Measurements from ENCODE around the gene KLHDC8A. TPM values are rescaled to one million over a fixed set of nuclear protein-coding genes. Genes with fewer than 3 reads are reported as not detected.

Gene KLHDC8A
- total and polyA plus RNA-seq, 2 of the 13 experiments (the other 11 are each of a cell fraction or from before 2014, with no cell fraction given) = not detected

DNA sequence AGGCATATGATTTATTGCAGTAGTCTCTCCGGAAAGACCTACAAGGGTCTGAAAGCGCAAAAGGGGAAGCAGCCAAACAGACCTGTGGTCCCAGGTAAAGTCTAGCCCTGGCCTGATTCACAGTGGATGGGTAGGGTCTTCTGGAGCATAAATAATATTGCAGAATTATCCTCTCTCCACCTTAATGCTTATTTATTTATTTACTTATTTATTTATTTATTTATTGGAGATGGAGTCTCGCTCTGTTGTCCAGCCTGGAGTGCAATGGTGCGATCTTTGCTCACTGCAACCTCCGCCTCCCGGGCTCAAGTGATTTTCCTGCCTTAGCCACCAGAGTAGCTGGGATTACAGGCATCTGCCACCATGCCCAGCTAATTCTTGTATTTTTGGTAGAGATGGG, 11.8 kb upstream of the KLHDC8A start:
- H3K4me1 ChIP-seq (ENCODE audit: insufficient read depth, low read length) = 0 out of 2 replicates have a peak, but pooled peaks cover 8% of the 10 kb centered on the region
- no peak overlapping the region for H3K4me3 ChIP-seq (replicated peaks in 1 of 3; ENCODE audit: insufficient read depth in 1 of 3, low read depth in 2 of 3, low read length in 3 of 3)
- CTCF ChIA-PET (ENCODE audit: low intra/inter-chr PET ratio, low total read pairs) = no interaction called here
- in situ Hi-C loops (cut with HindIII; ENCODE audit: extremely low pct_ligation_motif_present, low pct_unique_long_range_greater_than_20kb) (no loop called here), intact Hi-C loops (cut with micrococcal nuclease; ENCODE audit: unreplicated experiment) (no loop called here)
- H3K27me3 ChIP-seq (ENCODE audit: control insufficient read depth in 1 of 2, insufficient read depth in 2 of 2, low read length in 2 of 2) = peaks cover 1 to 22% of the 10 kb centered on the region in 2 experiments; a peak in 3 of 5 replicates
- H2AFZ ChIP-seq (ENCODE audit: low read length) = no peak overlapping the region
- no peaks in the 10 kb centered on the region for H3K79me2 ChIP-seq (ENCODE audit: insufficient read depth, low read length)
- POLR2A ChIA-PET = no interaction called here
- no peaks in the 10 kb centered on the region for H4K20me1 ChIP-seq (ENCODE audit: insufficient read depth, low read length)
- ATAC-seq (no peak), FAIRE-seq (no peak), DNase-seq (ENCODE audit: low spot score) (no peak)
- no peaks in the 10 kb centered on the region for H3K9me3 ChIP-seq (ENCODE audit: low read length)
- no peak overlapping the region for H3K4me2 ChIP-seq (ENCODE audit: low read depth, low read length)
- BruUV-seq (replicated peaks) = no TSS peak
- 63% methylated on average over 6 of the region's 6 CpGs for WGBS (ENCODE audit: low lambda C conversion rate)
- no peaks in the 10 kb centered on the region for H3K36me3 ChIP-seq (replicated peaks in 1 of 2; ENCODE audit: control insufficient read depth in 1 of 2, insufficient read depth in 2 of 2, low read length in 2 of 2)
- H3K9ac ChIP-seq (ENCODE audit: insufficient read depth, low read depth, low read length) = no peak overlapping the region
- no peak overlapping the region for H3K27ac ChIP-seq (ENCODE audit: extremely low read length, insufficient read depth, low read length)
- TF ChIP-seq STAG1 (CRISPR knock-in tag; IDR thresholded peaks at IDR 0.05) (no peak), ZNF350 (CRISPR knock-in tag; IDR thresholded peaks at IDR 0.05; ENCODE audit: borderline replicate concordance, low read depth) (no peak), TEAD3 (CRISPR knock-in tag; optimal IDR thresholded peaks at IDR 0.05; ENCODE audit: borderline replicate concordance) (no peak), PAF1 (CRISPR knock-in tag; IDR thresholded peaks at IDR 0.05) (no peak), NCOA2 (CRISPR knock-in tag; IDR thresholded peaks at IDR 0.05) (no peak), ZNF510 (CRISPR knock-in tag; IDR thresholded peaks at IDR 0.05; ENCODE audit: low read depth) (no peak), ZKSCAN8 (CRISPR knock-in tag; IDR thresholded peaks at IDR 0.05; ENCODE audit: borderline replicate concordance) (no peak), ZNF430 (CRISPR knock-in tag; IDR thresholded peaks at IDR 0.05) (no peak), ZNF331 (CRISPR knock-in tag; IDR thresholded peaks at IDR 0.05) (no peak), PHF20 (CRISPR knock-in tag; IDR thresholded peaks at IDR 0.05) (no peak), MAFF (IDR thresholded peaks at IDR 0.05; ENCODE audit: low read depth, low read length) (no peak), ZNF468 (CRISPR knock-in tag; IDR thresholded peaks at IDR 0.05) (no peak), KLF12 (CRISPR knock-in tag; IDR thresholded peaks at IDR 0.05; ENCODE audit: borderline replicate concordance) (no peak)
- TF ChIP-seq, protein P1, sequence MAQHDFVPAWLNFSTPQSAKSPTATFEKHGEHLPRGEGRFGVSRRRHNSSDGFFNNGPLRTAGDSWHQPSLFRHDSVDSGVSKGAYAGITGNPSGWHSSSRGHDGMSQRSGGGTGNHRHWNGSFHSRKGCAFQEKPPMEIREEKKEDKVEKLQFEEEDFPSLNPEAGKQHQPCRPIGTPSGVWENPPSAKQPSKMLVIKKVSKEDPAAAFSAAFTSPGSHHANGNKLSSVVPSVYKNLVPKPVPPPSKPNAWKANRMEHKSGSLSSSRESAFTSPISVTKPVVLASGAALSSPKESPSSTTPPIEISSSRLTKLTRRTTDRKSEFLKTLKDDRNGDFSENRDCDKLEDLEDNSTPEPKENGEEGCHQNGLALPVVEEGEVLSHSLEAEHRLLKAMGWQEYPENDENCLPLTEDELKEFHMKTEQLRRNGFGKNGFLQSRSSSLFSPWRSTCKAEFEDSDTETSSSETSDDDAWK (CRISPR knock-in tag; IDR thresholded peaks at IDR 0.05) = no peak
- TF ChIP-seq, protein P2, sequence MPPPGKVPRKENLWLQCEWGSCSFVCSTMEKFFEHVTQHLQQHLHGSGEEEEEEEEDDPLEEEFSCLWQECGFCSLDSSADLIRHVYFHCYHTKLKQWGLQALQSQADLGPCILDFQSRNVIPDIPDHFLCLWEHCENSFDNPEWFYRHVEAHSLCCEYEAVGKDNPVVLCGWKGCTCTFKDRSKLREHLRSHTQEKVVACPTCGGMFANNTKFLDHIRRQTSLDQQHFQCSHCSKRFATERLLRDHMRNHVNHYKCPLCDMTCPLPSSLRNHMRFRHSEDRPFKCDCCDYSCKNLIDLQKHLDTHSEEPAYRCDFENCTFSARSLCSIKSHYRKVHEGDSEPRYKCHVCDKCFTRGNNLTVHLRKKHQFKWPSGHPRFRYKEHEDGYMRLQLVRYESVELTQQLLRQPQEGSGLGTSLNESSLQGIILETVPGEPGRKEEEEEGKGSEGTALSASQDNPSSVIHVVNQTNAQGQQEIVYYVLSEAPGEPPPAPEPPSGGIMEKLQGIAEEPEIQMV (CRISPR knock-in tag; IDR thresholded peaks at IDR 0.05; ENCODE audit: low read depth) = no peak
- TF ChIP-seq, protein P3, sequence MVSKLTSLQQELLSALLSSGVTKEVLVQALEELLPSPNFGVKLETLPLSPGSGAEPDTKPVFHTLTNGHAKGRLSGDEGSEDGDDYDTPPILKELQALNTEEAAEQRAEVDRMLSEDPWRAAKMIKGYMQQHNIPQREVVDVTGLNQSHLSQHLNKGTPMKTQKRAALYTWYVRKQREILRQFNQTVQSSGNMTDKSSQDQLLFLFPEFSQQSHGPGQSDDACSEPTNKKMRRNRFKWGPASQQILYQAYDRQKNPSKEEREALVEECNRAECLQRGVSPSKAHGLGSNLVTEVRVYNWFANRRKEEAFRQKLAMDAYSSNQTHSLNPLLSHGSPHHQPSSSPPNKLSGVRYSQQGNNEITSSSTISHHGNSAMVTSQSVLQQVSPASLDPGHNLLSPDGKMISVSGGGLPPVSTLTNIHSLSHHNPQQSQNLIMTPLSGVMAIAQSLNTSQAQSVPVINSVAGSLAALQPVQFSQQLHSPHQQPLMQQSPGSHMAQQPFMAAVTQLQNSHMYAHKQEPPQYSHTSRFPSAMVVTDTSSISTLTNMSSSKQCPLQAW (CRISPR knock-in tag; IDR thresholded peaks at IDR 0.05) = no peak
- TF ChIP-seq, protein P4, sequence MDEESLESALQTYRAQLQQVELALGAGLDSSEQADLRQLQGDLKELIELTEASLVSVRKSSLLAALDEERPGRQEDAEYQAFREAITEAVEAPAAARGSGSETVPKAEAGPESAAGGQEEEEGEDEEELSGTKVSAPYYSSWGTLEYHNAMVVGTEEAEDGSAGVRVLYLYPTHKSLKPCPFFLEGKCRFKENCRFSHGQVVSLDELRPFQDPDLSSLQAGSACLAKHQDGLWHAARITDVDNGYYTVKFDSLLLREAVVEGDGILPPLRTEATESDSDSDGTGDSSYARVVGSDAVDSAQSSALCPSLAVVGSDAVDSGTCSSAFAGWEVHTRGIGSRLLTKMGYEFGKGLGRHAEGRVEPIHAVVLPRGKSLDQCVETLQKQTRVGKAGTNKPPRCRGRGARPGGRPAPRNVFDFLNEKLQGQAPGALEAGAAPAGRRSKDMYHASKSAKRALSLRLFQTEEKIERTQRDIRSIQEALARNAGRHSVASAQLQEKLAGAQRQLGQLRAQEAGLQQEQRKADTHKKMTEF (CRISPR knock-in tag; IDR thresholded peaks at IDR 0.05) = no peak
- TF ChIP-seq, protein P5, sequence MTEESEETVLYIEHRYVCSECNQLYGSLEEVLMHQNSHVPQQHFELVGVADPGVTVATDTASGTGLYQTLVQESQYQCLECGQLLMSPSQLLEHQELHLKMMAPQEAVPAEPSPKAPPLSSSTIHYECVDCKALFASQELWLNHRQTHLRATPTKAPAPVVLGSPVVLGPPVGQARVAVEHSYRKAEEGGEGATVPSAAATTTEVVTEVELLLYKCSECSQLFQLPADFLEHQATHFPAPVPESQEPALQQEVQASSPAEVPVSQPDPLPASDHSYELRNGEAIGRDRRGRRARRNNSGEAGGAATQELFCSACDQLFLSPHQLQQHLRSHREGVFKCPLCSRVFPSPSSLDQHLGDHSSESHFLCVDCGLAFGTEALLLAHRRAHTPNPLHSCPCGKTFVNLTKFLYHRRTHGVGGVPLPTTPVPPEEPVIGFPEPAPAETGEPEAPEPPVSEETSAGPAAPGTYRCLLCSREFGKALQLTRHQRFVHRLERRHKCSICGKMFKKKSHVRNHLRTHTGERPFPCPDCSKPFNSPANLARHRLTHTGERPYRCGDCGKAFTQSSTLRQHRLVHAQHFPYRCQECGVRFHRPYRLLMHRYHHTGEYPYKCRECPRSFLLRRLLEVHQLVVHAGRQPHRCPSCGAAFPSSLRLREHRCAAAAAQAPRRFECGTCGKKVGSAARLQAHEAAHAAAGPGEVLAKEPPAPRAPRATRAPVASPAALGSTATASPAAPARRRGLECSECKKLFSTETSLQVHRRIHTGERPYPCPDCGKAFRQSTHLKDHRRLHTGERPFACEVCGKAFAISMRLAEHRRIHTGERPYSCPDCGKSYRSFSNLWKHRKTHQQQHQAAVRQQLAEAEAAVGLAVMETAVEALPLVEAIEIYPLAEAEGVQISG (CRISPR knock-in tag; IDR thresholded peaks at IDR 0.05) = no peak

Data from HepG2 (cell line).